NB4 (cell line): Measurements from ENCODE around the gene EPHA1.

Experiments
- MYC ChIP-seq: IDR thresholded peaks from 2 replicates; pipeline ENCODE4 v1.6.1; 2011; ENCODE audit warnings: low read depth, low read length
- POLR2A ChIP-seq: IDR thresholded peaks from 2 replicates; pipeline ENCODE4 v1.6.1; 2011; ENCODE audit warnings: mild to moderate bottlenecking; ENCODE audit not compliant: insufficient read length; ENCODE audit errors: extremely low read depth
- TF ChIP-seq, protein P1 (sequence below): IDR thresholded peaks from one replicate; pipeline ENCODE4 v1.5.1; 2012; ENCODE audit warnings: low read depth, low read length
- TF ChIP-seq, protein P2 (sequence below): IDR thresholded peaks from 2 replicates; pipeline ENCODE4 v1.6.1; 2011; ENCODE audit warnings: low read depth, low read length

DNA sequence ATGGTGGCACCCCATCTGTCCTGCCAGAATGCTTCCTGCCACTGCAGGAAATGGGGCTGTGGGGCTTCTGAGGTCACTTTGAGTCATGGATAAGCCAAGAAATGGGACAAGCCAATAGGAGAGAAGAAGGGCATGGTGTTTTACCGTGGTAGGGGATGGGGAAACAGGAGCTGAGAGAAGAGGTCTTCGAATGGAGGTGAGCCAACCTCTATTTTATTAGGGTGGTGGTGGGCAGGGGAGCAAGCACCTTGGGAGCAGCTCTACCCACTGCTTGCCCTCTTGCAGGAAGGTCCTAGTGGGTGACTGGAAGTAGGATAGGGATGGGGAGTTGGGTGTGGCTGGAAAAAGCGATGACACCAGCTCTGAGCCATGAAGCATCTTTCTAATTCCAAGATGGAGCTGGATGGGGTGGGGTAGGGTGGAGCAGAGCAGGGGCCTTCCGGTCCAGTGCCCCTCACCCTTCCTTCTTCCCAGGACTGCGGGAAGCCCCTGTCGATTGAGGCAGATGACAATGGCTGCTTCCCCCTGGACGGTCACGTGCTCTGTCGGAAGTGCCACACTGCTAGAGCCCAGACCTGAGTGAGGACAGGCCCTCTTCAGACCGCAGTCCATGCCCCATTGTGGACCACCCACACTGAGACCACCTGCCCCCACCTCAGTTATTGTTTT is 18.4 kb downstream of the EPHA1 start:
- TF ChIP-seq, protein P1, sequence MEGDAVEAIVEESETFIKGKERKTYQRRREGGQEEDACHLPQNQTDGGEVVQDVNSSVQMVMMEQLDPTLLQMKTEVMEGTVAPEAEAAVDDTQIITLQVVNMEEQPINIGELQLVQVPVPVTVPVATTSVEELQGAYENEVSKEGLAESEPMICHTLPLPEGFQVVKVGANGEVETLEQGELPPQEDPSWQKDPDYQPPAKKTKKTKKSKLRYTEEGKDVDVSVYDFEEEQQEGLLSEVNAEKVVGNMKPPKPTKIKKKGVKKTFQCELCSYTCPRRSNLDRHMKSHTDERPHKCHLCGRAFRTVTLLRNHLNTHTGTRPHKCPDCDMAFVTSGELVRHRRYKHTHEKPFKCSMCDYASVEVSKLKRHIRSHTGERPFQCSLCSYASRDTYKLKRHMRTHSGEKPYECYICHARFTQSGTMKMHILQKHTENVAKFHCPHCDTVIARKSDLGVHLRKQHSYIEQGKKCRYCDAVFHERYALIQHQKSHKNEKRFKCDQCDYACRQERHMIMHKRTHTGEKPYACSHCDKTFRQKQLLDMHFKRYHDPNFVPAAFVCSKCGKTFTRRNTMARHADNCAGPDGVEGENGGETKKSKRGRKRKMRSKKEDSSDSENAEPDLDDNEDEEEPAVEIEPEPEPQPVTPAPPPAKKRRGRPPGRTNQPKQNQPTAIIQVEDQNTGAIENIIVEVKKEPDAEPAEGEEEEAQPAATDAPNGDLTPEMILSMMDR: no peak
- TF ChIP-seq POLR2A (no peak), MYC (no peak)
- TF ChIP-seq, protein P2, sequence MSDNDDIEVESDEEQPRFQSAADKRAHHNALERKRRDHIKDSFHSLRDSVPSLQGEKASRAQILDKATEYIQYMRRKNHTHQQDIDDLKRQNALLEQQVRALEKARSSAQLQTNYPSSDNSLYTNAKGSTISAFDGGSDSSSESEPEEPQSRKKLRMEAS: no peak
